Thyroid gland (tissue), 4 donors: Measurements from ENCODE around the gene SNX33. TPM values are rescaled to one million over a fixed set of nuclear protein-coding genes. Genes with fewer than 3 reads are reported as not detected.

ENCODE experiments used
- DNase-seq, 2 donors: peaks; one replicate each; pipeline ENCODE4 v3.0.0-alpha.2; 2019
- H3K27ac ChIP-seq, 3 donors: fragments of 200-600 bp; sonication (generic); 1 replicate in 2 of 3; 2 replicates in 1 of 3; pipeline ENCODE4 v1.5.1; 2016 to 2019; ENCODE audit warnings: mild to moderate bottlenecking in 1 of 3, moderate library complexity in 1 of 3
- H3K27me3 ChIP-seq: fragments of 200-600 bp; sonication (generic); one replicate; pipeline ENCODE4 v1.5.1; 2019
- H3K36me3 ChIP-seq, 2 donors: fragments of 200-600 bp; sonication (generic); one replicate each; pipeline ENCODE4 v1.5.1; 2016 to 2019
- H3K4me1 ChIP-seq, 2 donors: fragments of 200-600 bp; sonication (generic); one replicate each; pipeline ENCODE4 v1.5.1; 2017 to 2019
- H3K4me3 ChIP-seq, 3 donors: fragments of 200-600 bp; sonication (generic); replicated peaks in 1 of 3; 1 replicate in 2 of 3; 2 replicates in 1 of 3; pipeline ENCODE4 v1.5.1; 2016; ENCODE audit warnings: mild to moderate bottlenecking in 1 of 3
- H3K9me3 ChIP-seq: fragments of 200-600 bp; sonication (generic); one replicate; pipeline ENCODE4 v1.5.1; 2017
- POLR2A ChIP-seq, 2 donors: fragments of 450-650 bp; IDR thresholded peaks; one replicate each; pipeline ENCODE4 v1.6.1; 2017; ENCODE audit warnings: antibody characterized with exemption in 2 of 2, mild to moderate bottlenecking in 2 of 2, moderate library complexity in 1 of 2
- WGBS, 2 donors: methylation state at CpG; one replicate each; pipeline ENCODE4 v1.1.5; 2017; 5-methylcytosine and 5-hydroxymethylcytosine counted together
- intact Hi-C: fragments of 100-400 bp; cut with DNase I; formaldehyde crosslinking; loops from one replicate; pipeline ENCODE4 v1.15.1; 2023
- total RNA-seq, 4 donors: library from RNA; depleted of rRNA; stranded (reverse); fragments of >200 nt; gene quantifications; one replicate each; pipeline ENCODE4 v1.2.3, GENCODE V29; 2016
- TF ChIP-seq, protein P1 (sequence below), 6 experiments: fragments of 200-600 bp in 3 of 6; fragments of 450-650 bp in 3 of 6; sonication (generic) in 3 of 6; IDR thresholded peaks; one replicate each; pipeline ENCODE4 v1.5.1; 2016 to 2019; ENCODE audit warnings: antibody characterized with exemption in 6 of 6, mild to moderate bottlenecking in 2 of 6, inconsistent platforms in 1 of 6, moderate library complexity in 1 of 6

SNX33 gene
- total RNA-seq, 4 donors from 2014 or later = 22.8 to 28.7 (median 26.5) TPM

DNA sequence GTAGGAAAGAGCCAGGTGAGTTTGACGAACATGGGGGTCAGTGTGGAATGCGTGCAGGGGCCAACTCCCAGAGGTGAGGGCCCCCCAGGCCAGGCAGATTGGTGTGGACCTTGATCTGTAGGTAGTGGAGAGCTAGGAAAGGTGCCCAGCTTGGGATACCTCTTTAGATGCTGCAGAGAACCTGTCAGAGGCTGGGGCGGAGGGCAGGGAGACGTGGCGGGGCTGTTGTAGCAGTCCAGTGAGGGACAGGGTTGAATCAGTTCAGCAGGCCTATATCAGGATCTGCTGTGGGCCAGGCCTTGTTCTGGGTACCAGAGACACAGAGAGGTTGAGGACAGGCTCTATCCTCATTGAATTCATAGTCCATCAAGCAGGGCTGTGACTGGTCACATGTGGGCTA is 8.6 kb downstream of the SNX33 start:
- no peak overlapping the region for H3K27ac ChIP-seq

DNA sequence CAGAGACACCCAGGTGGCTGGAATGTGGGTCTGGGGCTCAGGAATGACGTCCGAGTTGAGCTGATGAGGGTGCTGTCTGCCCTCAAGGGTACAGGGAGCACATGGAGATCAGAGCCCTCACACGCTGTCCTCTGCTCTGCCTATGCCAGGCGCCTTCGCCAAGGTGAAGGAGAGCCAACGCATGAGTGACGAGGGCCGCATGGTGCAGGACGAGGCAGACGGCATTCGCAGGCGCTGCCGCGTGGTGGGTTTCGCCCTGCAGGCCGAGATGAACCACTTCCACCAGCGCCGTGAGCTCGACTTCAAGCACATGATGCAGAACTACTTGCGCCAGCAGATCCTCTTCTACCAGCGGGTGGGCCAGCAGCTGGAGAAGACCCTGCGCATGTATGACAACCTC is 9.1 kb downstream of the SNX33 start:
- no peak for TF ChIP-seq POLR2A (IDR thresholded peaks at IDR 0.05)
- TF ChIP-seq, protein P1, sequence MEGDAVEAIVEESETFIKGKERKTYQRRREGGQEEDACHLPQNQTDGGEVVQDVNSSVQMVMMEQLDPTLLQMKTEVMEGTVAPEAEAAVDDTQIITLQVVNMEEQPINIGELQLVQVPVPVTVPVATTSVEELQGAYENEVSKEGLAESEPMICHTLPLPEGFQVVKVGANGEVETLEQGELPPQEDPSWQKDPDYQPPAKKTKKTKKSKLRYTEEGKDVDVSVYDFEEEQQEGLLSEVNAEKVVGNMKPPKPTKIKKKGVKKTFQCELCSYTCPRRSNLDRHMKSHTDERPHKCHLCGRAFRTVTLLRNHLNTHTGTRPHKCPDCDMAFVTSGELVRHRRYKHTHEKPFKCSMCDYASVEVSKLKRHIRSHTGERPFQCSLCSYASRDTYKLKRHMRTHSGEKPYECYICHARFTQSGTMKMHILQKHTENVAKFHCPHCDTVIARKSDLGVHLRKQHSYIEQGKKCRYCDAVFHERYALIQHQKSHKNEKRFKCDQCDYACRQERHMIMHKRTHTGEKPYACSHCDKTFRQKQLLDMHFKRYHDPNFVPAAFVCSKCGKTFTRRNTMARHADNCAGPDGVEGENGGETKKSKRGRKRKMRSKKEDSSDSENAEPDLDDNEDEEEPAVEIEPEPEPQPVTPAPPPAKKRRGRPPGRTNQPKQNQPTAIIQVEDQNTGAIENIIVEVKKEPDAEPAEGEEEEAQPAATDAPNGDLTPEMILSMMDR (IDR thresholded peaks at IDR 0.05) = no peak
- 92% methylated on average over 20 to 22 of the region's 22 CpGs for WGBS, 2 donors
- H3K4me1 ChIP-seq = peaks cover 38 to 77% of the 10 kb centered on the region in 2 donors
- no peak overlapping the region for H3K4me3 ChIP-seq
- no peaks in the 10 kb centered on the region for H3K9me3 ChIP-seq
- no peaks in the 10 kb centered on the region for H3K27me3 ChIP-seq
- intact Hi-C loops = loop anchor here (10.0 kb wide), 1 partner anchor 292 kb away; the partner anchor contains the start of gene MAN2C1
- no peak overlapping the region for H3K27ac ChIP-seq
- H3K36me3 ChIP-seq = peaks cover 0 to 7% of the 10 kb centered on the region in 2 donors
- DNase-seq = no peak

More for the DNA sequence above, 8.6 kb downstream of the SNX33 start:
- DNase-seq = no peak
- no peak overlapping the region for H3K4me3 ChIP-seq
- TF ChIP-seq POLR2A (IDR thresholded peaks at IDR 0.05) = no peak
- TF ChIP-seq, protein P1 (IDR thresholded peaks at IDR 0.05) = no peak
- H3K9me3 ChIP-seq = no peaks in the 10 kb centered on the region
- 89 to 91% methylated on average over 5 of the region's 5 CpGs for WGBS, 2 donors
- no peaks in the 10 kb centered on the region for H3K27me3 ChIP-seq
- H3K4me1 ChIP-seq = peaks cover 38 to 77% of the 10 kb centered on the region in 2 donors
- peaks cover 0 to 7% of the 10 kb centered on the region in 2 donors for H3K36me3 ChIP-seq
- intact Hi-C loops = loop anchor here (10.0 kb wide), 1 partner anchor 292 kb away; the partner anchor contains the start of gene MAN2C1

DNA sequence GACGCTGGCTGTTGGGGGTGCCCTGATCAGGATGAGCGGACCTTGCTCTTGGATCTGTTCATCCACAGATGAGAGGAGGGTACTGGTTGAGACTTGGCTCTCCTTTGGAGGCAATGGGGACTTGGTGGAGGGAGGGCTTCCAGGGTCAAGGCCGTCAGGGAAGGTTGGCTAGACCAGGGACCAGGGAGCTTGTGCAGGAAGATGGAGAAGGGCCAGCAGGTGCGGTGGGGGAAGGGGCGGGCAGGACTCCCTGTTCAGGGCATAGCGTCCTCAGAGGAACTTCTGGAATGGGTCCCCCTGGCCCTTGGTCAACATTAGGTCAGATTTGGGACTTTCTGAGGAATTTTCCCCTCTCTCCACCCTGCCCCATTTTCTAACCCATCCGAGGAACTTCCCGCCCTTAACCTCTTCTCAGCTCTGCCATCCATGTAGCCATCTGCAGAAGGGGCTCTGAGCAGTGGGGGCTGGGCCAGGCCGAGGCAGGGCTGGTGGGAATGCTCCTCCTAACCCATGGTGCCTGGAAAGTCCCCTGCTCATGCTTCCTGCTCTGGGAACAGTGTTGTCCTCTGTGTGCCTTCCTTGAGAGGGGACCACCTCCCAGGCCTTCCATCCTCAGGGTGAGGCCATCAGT is 11.5 kb downstream of the SNX33 start:
- intact Hi-C loops = loop anchor here (10.0 kb wide), 1 partner anchor 294 kb away; the partner anchor contains the start of gene MAN2C1
- no peak for DNase-seq
- Histone ChIP-seq H3K27me3 (no peaks in the 10 kb centered on the region), H3K27ac (peak overlapping the region; percentile 33 to 90 (median 90)), H3K4me1 (peaks cover 31 to 60% of the 10 kb centered on the region in 2 donors), H3K4me3 (no peak overlapping the region), H3K36me3 (peaks cover 0 to 7% of the 10 kb centered on the region in 2 donors), H3K9me3 (no peaks in the 10 kb centered on the region)
- WGBS, 2 donors = 67 to 78% methylated on average over 9 of the region's 9 CpGs
- TF ChIP-seq, protein P1 (IDR thresholded peaks at IDR 0.05) = no peak
- no peak for TF ChIP-seq POLR2A (IDR thresholded peaks at IDR 0.05)

DNA sequence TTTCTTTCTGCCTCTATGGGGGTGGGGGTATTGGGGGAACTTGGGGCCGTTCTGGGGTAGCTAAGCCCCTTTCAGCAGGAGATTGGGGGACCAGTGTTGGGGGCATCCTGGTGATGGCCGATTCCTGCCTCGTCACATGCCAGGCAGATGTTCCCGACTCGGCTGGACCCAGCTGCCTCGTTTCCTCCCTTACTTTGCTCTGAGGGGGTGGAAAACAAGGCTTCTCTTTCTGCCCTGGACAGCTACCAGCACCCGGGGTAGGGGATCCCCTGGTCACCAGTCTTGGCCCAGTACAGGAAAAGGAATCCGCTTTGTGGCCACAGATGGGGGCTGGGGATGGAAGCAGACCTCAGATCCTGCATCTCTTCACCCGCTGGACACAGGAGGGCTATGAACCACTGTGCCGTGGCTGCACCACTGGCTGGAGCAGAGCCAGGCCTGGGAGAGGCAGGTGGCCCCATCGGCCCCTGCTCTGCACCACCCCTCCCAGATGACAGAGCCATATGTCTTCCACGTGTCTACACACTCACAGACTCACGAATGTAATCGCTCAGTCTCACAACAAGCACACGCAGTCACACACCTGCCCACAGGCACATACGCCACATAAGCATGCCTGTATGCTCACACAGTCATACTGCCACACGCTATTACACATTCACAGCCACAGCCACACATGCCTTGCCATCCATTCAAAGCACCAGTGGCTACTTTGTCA is 12.4 kb downstream of the SNX33 start:
- no peaks in the 10 kb centered on the region for H3K27me3 ChIP-seq
- H3K4me1 ChIP-seq = peaks cover 30 to 51% of the 10 kb centered on the region in 2 donors
- H3K9me3 ChIP-seq = no peaks in the 10 kb centered on the region
- H3K27ac ChIP-seq = peak overlapping the region; percentile 90 to 94 (median 90)
- DNase-seq = no peak
- H3K4me3 ChIP-seq = no peak overlapping the region
- 78 to 83% methylated on average over 16 of the region's 17 CpGs for WGBS, 2 donors
- peaks cover 0 to 7% of the 10 kb centered on the region in 2 donors for H3K36me3 ChIP-seq
- intact Hi-C loops = loop anchor here (10.0 kb wide), 1 partner anchor 295 kb away; the partner anchor contains the start of gene MAN2C1
- TF ChIP-seq, protein P1 (IDR thresholded peaks at IDR 0.05) = no peak
- no peak for TF ChIP-seq POLR2A (IDR thresholded peaks at IDR 0.05)
